Mucosa of rectum (tissue), 2 donors: ENCODE measurements around the gene CERS6.
A peak's percentile ranks its signal among the peaks of the same experiment; 100 is the strongest.

Source experiments
- H3K27ac ChIP-seq, 2 donors: one replicate each; pipeline ENCODE4 v1.7.0; 2013; ENCODE audit warnings: inconsistent platforms in 2 of 2, low read depth in 2 of 2, low read length in 2 of 2
- H3K27me3 ChIP-seq, 2 donors: one replicate each; pipeline ENCODE4 v1.7.0; 2013; ENCODE audit warnings: low read length in 2 of 2; ENCODE audit not compliant: control insufficient read depth in 2 of 2, insufficient read depth in 2 of 2
- H3K36me3 ChIP-seq, 2 donors: one replicate each; pipeline ENCODE4 v1.7.0; 2013; ENCODE audit warnings: low read length in 2 of 2; ENCODE audit not compliant: control insufficient read depth in 2 of 2, insufficient read depth in 2 of 2
- H3K4me1 ChIP-seq, 2 donors: one replicate each; pipeline ENCODE4 v1.7.0; 2013; ENCODE audit warnings: low read length in 2 of 2, mild to moderate bottlenecking in 1 of 2; ENCODE audit not compliant: control insufficient read depth in 2 of 2, insufficient read depth in 2 of 2
- H3K4me3 ChIP-seq, 2 donors: one replicate each; pipeline ENCODE4 v1.7.0; 2013; ENCODE audit warnings: low read length in 2 of 2
- H3K9ac ChIP-seq, 2 donors: one replicate each; pipeline ENCODE4 v1.7.0; 2013; ENCODE audit warnings: low read length in 2 of 2, low read depth in 1 of 2, mild to moderate bottlenecking in 1 of 2
- H3K9me3 ChIP-seq, 2 donors: one replicate each; pipeline ENCODE4 v1.7.0; 2013; ENCODE audit warnings: low read length in 2 of 2; ENCODE audit not compliant: control insufficient read depth in 2 of 2
- donor health status: healthy.
- donor health status: Normal muscosa, but diverticular disease.

Gene CERS6

GRCh38 chr2:168514692-168515091, 58.6 kb downstream of the CERS6 start:
- no peak overlapping the region for H3K9ac ChIP-seq
- H3K4me1 ChIP-seq: peaks cover 2 to 11% of the 10 kb centered on the region in 2 donors
- no peak overlapping the region for H3K4me3 ChIP-seq
- H3K27ac ChIP-seq: no peak overlapping the region
- no peaks in the 10 kb centered on the region for H3K27me3 ChIP-seq
- no peaks in the 10 kb centered on the region for H3K36me3 ChIP-seq
- H3K9me3 ChIP-seq: no peaks in the 10 kb centered on the region

DNA sequence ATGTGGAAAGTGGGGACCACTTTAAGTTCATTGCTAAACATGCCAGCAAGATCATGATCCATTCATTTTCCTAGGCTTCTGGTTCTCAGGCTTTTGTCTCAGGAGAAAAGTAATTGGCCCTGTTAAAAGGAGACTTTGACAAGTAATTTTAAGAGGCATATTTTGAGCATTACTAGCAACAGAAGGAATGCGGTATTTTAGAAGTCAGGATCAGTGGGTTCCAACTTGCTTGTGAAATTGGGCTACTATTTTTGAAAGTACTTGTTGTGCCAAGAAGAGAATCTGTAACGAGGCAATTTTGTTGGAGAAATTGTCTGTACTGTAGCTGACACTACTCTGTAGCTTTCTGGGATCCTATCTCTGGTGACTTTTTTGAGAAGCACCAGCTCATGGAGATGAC, 59.4 kb downstream of the CERS6 start:
- no peaks in the 10 kb centered on the region for H3K36me3 ChIP-seq
- no peak overlapping the region for H3K9ac ChIP-seq
- no peak overlapping the region for H3K27ac ChIP-seq
- H3K9me3 ChIP-seq: no peaks in the 10 kb centered on the region
- no peak overlapping the region for H3K4me3 ChIP-seq
- peaks cover 2 to 11% of the 10 kb centered on the region in 2 donors for H3K4me1 ChIP-seq
- no peaks in the 10 kb centered on the region for H3K27me3 ChIP-seq

DNA sequence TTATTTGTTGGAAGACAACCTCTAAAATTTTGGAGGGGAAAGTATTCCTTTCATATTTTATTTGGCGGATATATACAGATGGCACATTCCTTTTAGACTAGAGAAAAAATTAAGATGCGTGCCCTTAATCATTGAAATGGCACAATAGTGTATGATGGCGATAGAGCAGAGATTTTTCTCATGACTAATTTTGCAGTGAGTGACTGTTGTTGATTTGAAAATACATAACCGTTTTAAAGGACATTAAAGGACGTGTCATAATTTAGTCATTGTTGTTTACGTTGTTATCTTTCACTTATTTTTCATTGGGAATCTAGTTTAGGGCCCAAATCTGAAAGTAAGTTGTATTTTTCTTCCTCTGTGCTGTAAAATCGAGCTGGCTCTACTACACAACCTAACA, 61.7 kb downstream of the CERS6 start:
- no peak overlapping the region for H3K4me3 ChIP-seq
- H3K27ac ChIP-seq: no peak overlapping the region
- no peaks in the 10 kb centered on the region for H3K36me3 ChIP-seq
- no peak overlapping the region for H3K9ac ChIP-seq
- H3K4me1 ChIP-seq: peaks cover 2 to 15% of the 10 kb centered on the region in 2 donors
- no peaks in the 10 kb centered on the region for H3K9me3 ChIP-seq
- H3K27me3 ChIP-seq: no peaks in the 10 kb centered on the region

GRCh38 chr2:168518555-168519066, 62.5 kb downstream of the CERS6 start:
- Histone ChIP-seq H3K4me3 (no peak overlapping the region), H3K4me1 (peaks cover 2 to 15% of the 10 kb centered on the region in 2 donors), H3K27ac (no peak overlapping the region), H3K9ac (no peak overlapping the region), H3K36me3 (no peaks in the 10 kb centered on the region), H3K9me3 (no peaks in the 10 kb centered on the region), H3K27me3 (no peaks in the 10 kb centered on the region)

- Histone ChIP-seq H3K27ac (no peak overlapping the region), H3K36me3 (no peaks in the 10 kb centered on the region), H3K27me3 (no peaks in the 10 kb centered on the region), H3K4me1 (peaks cover 2 to 20% of the 10 kb centered on the region in 2 donors), H3K9me3 (no peaks in the 10 kb centered on the region), H3K9ac (no peak overlapping the region), H3K4me3 (no peak overlapping the region)
Observed at GRCh38 chr2:168519534-168520308, 63.6 kb downstream of the CERS6 start.

- no peak overlapping the region for H3K9ac ChIP-seq
- no peaks in the 10 kb centered on the region for H3K36me3 ChIP-seq
- H3K4me3 ChIP-seq: no peak overlapping the region
- no peaks in the 10 kb centered on the region for H3K27me3 ChIP-seq
- no peak overlapping the region for H3K27ac ChIP-seq
- no peaks in the 10 kb centered on the region for H3K9me3 ChIP-seq
- H3K4me1 ChIP-seq: peaks cover 2 to 24% of the 10 kb centered on the region in 2 donors
Observed at GRCh38 chr2:168521053-168521741, 65.1 kb downstream of the CERS6 start.

- H3K4me3 ChIP-seq: no peak overlapping the region
- H3K27ac ChIP-seq: no peak overlapping the region
- H3K9ac ChIP-seq: no peak overlapping the region
- peaks cover 2 to 30% of the 10 kb centered on the region in 2 donors for H3K4me1 ChIP-seq
- no peaks in the 10 kb centered on the region for H3K27me3 ChIP-seq
- no peaks in the 10 kb centered on the region for H3K9me3 ChIP-seq
- no peaks in the 10 kb centered on the region for H3K36me3 ChIP-seq
Observed at GRCh38 chr2:168522446-168522845, 66.4 kb downstream of the CERS6 start.

DNA sequence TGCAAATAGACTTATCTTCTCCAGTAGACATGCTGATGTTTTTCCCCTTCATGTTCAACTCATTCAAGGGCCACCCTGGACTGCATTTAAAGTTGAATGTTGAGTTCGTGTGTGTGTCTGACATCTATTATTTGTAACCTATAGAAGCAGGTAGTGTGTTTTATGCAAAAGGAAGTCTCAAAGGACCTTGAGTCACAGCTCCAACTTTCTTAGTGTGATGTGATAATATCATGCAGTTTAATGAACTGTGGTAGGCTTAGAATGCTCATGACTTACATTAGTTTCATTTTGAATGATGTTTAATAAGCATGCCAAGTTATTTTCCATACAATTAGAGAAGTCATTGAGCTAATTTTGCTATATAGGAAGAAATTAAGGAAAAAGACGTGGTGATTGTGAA, 67.9 kb downstream of the CERS6 start:
- Histone ChIP-seq H3K4me3 (no peak overlapping the region), H3K27me3 (no peaks in the 10 kb centered on the region), H3K4me1 (peaks cover 0 to 19% of the 10 kb centered on the region in 2 donors), H3K27ac (no peak overlapping the region), H3K9me3 (no peaks in the 10 kb centered on the region), H3K9ac (no peak overlapping the region), H3K36me3 (no peaks in the 10 kb centered on the region)

- Histone ChIP-seq H3K27me3 (no peaks in the 10 kb centered on the region), H3K9me3 (no peaks in the 10 kb centered on the region), H3K4me1 (peaks cover 0 to 19% of the 10 kb centered on the region in 2 donors), H3K36me3 (no peaks in the 10 kb centered on the region), H3K9ac (no peak overlapping the region), H3K4me3 (no peak overlapping the region), H3K27ac (peak overlapping the region in 1 of 2 donors; percentile 27)
Observed at GRCh38 chr2:168525020-168525419, 68.9 kb downstream of the CERS6 start.

DNA sequence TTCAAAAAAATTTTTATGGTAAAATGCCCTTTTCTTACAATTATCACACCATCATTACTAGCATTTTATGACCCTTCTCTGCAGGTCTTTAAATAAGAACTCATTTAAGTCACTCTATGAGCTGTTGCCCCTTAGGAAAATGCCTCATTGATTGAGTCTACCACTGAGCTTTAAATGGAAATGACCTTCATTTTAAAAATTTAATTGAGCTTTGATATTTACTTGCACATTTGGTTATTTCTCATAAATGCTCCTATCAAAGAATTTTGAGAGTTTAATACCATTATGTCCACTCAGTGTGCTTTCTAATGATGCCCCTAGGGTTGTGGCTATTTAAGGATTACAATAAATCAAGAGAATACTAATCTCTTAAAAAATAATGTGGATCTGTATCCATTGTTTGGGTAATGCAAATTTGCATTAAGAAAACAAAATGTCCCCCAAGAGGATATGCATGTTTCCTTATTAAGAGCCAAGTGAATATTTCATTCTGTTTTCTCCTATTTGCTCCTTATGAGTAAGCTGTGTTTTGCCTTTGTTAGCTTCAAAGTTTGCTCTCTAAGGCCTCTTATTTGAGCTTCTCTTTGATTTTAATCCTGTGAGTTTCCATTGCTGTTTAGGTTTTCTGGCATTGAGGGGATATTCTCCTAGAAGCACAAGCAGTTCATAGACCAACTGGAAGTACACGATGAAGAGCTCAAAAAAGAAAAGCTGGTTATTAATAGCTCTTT, 69.8 kb downstream of the CERS6 start:
- Histone ChIP-seq H3K36me3 (no peaks in the 10 kb centered on the region), H3K9ac (no peak overlapping the region), H3K4me3 (no peak overlapping the region), H3K27me3 (no peaks in the 10 kb centered on the region), H3K9me3 (no peaks in the 10 kb centered on the region), H3K27ac (no peak overlapping the region), H3K4me1 (peaks cover 0 to 19% of the 10 kb centered on the region in 2 donors)
